ENCODE data around the gene ATP5PB. TPM values are rescaled to one million over a fixed set of nuclear protein-coding genes. Genes with fewer than 3 reads are reported as not detected.

Gene ATP5PB
- total and polyA plus RNA-seq, 4 donors: 143 to 257 (median 223) TPM

GRCh38 chr1:111399792-111400610 lies 49.3 kb upstream of the ATP5PB start:
- Histone ChIP-seq H3K27me3 (ENCODE audit: control insufficient read depth in 4 of 4, insufficient read depth in 4 of 4, low read length in 3 of 4) (peaks cover 0 to 13% (median 4%) of the 10 kb centered on the region in 4 donors), H3K4me1 (ENCODE audit: control insufficient read depth in 4 of 4, insufficient read depth in 4 of 4, low read length in 3 of 4) (peaks cover 0 to 4% (median 2%) of the 10 kb centered on the region in 4 donors), H3K36me3 (ENCODE audit: control insufficient read depth in 4 of 4, insufficient read depth in 3 of 4, low read depth in 1 of 4, low read length in 3 of 4) (no peaks in the 10 kb centered on the region), H3K9me3 (ENCODE audit: control insufficient read depth in 4 of 4, low read length in 3 of 4) (no peaks in the 10 kb centered on the region), H3K4me3 (ENCODE audit: low read depth in 1 of 3, low read length in 3 of 3) (no peak overlapping the region), H3K9ac (ENCODE audit: low read depth in 1 of 2, low read length in 2 of 2) (no peak overlapping the region), H3K27ac (ENCODE audit: low read depth in 1 of 2, low read length in 2 of 2) (no peak overlapping the region)
- 30% methylated on average over 9 of the region's 9 CpGs for WGBS
- TF ChIP-seq, protein P1, sequence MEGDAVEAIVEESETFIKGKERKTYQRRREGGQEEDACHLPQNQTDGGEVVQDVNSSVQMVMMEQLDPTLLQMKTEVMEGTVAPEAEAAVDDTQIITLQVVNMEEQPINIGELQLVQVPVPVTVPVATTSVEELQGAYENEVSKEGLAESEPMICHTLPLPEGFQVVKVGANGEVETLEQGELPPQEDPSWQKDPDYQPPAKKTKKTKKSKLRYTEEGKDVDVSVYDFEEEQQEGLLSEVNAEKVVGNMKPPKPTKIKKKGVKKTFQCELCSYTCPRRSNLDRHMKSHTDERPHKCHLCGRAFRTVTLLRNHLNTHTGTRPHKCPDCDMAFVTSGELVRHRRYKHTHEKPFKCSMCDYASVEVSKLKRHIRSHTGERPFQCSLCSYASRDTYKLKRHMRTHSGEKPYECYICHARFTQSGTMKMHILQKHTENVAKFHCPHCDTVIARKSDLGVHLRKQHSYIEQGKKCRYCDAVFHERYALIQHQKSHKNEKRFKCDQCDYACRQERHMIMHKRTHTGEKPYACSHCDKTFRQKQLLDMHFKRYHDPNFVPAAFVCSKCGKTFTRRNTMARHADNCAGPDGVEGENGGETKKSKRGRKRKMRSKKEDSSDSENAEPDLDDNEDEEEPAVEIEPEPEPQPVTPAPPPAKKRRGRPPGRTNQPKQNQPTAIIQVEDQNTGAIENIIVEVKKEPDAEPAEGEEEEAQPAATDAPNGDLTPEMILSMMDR (IDR thresholded peaks at IDR 0.05; ENCODE audit: low read depth, low read length, missing input control): peak; percentile 74
- TF ChIP-seq RXRA (IDR thresholded peaks at IDR 0.05) (peak in 1 of 2 donors; percentile 20), MAX (IDR thresholded peaks at IDR 0.05) (no peak), RAD21 (IDR thresholded peaks at IDR 0.05) (peak; percentile 84 to 87)
- peak; percentile 55 for DNase-seq (ENCODE audit: low spot score)

- WGBS: 90% methylated on average over 5 of the region's 5 CpGs
- H3K9me3 ChIP-seq (ENCODE audit: control insufficient read depth in 4 of 4, low read length in 3 of 4): no peaks in the 10 kb centered on the region
- peaks cover 0 to 13% (median 6%) of the 10 kb centered on the region in 4 donors for H3K27me3 ChIP-seq (ENCODE audit: control insufficient read depth in 4 of 4, insufficient read depth in 4 of 4, low read length in 3 of 4)
- no peak overlapping the region for H3K4me3 ChIP-seq (ENCODE audit: low read depth in 1 of 3, low read length in 3 of 3)
- no peak overlapping the region for H3K9ac ChIP-seq (ENCODE audit: low read depth in 1 of 2, low read length in 2 of 2)
- no peak for DNase-seq (ENCODE audit: low spot score)
- no peaks in the 10 kb centered on the region for H3K36me3 ChIP-seq (ENCODE audit: control insufficient read depth in 4 of 4, insufficient read depth in 3 of 4, low read depth in 1 of 4, low read length in 3 of 4)
- TF ChIP-seq RXRA (IDR thresholded peaks at IDR 0.05): no peak
- no peak for TF ChIP-seq HNF4A (conservative IDR thresholded peaks at IDR 0.05)
- TF ChIP-seq FOXA1 (IDR thresholded peaks at IDR 0.05): no peak
- no peak for TF ChIP-seq SP1 (IDR thresholded peaks at IDR 0.05)
- TF ChIP-seq ATF3 (IDR thresholded peaks at IDR 0.05): no peak
- no peak for TF ChIP-seq JUND (IDR thresholded peaks at IDR 0.05)
- no peak for TF ChIP-seq HNF4G (IDR thresholded peaks at IDR 0.05)
- no peak for TF ChIP-seq EGR1 (IDR thresholded peaks at IDR 0.05; ENCODE audit: low read depth in 2 of 2)
- TF ChIP-seq YY1 (IDR thresholded peaks at IDR 0.05): no peak
- TF ChIP-seq, protein P2, sequence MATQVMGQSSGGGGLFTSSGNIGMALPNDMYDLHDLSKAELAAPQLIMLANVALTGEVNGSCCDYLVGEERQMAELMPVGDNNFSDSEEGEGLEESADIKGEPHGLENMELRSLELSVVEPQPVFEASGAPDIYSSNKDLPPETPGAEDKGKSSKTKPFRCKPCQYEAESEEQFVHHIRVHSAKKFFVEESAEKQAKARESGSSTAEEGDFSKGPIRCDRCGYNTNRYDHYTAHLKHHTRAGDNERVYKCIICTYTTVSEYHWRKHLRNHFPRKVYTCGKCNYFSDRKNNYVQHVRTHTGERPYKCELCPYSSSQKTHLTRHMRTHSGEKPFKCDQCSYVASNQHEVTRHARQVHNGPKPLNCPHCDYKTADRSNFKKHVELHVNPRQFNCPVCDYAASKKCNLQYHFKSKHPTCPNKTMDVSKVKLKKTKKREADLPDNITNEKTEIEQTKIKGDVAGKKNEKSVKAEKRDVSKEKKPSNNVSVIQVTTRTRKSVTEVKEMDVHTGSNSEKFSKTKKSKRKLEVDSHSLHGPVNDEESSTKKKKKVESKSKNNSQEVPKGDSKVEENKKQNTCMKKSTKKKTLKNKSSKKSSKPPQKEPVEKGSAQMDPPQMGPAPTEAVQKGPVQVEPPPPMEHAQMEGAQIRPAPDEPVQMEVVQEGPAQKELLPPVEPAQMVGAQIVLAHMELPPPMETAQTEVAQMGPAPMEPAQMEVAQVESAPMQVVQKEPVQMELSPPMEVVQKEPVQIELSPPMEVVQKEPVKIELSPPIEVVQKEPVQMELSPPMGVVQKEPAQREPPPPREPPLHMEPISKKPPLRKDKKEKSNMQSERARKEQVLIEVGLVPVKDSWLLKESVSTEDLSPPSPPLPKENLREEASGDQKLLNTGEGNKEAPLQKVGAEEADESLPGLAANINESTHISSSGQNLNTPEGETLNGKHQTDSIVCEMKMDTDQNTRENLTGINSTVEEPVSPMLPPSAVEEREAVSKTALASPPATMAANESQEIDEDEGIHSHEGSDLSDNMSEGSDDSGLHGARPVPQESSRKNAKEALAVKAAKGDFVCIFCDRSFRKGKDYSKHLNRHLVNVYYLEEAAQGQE (IDR thresholded peaks at IDR 0.05): no peak
- no peak for TF ChIP-seq FOXA2 (IDR thresholded peaks at IDR 0.05)
- no peak for TF ChIP-seq NR2F2 (IDR thresholded peaks at IDR 0.05)
- TF ChIP-seq TAF1 (conservative IDR thresholded peaks at IDR 0.05): no peak
- TF ChIP-seq RAD21 (IDR thresholded peaks at IDR 0.05): no peak
- no peak for TF ChIP-seq MAX (IDR thresholded peaks at IDR 0.05)
- no peak for TF ChIP-seq GABPA (IDR thresholded peaks at IDR 0.05 in 1 of 2, conservative IDR thresholded peaks at IDR 0.05 in 1 of 2)
- TF ChIP-seq, protein P1 (IDR thresholded peaks at IDR 0.05; ENCODE audit: low read depth, low read length, missing input control): no peak
- TF ChIP-seq, protein P3, sequence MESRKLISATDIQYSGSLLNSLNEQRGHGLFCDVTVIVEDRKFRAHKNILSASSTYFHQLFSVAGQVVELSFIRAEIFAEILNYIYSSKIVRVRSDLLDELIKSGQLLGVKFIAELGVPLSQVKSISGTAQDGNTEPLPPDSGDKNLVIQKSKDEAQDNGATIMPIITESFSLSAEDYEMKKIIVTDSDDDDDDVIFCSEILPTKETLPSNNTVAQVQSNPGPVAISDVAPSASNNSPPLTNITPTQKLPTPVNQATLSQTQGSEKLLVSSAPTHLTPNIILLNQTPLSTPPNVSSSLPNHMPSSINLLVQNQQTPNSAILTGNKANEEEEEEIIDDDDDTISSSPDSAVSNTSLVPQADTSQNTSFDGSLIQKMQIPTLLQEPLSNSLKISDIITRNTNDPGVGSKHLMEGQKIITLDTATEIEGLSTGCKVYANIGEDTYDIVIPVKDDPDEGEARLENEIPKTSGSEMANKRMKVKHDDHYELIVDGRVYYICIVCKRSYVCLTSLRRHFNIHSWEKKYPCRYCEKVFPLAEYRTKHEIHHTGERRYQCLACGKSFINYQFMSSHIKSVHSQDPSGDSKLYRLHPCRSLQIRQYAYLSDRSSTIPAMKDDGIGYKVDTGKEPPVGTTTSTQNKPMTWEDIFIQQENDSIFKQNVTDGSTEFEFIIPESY (IDR thresholded peaks at IDR 0.05): no peak
- peaks cover 0 to 11% (median 5%) of the 10 kb centered on the region in 4 donors for H3K4me1 ChIP-seq (ENCODE audit: control insufficient read depth in 4 of 4, insufficient read depth in 4 of 4, low read length in 3 of 4)
- no peak overlapping the region for H3K27ac ChIP-seq (ENCODE audit: low read depth in 1 of 2, low read length in 2 of 2)
These were observed 47.2 kb upstream of the ATP5PB start for GRCh38 chr1:111402083-111402482.
